K562 (cell line): ENCODE measurements around the gene HDAC5. TPM values are rescaled to one million over a fixed set of nuclear protein-coding genes. Genes with fewer than 3 reads are reported as not detected.

Experiments used
- ATF7 ChIP-seq: fragments of 450-650 bp; IDR thresholded peaks from 2 replicates; pipeline ENCODE4 v1.7.1; 2014; ENCODE audit warnings: mild to moderate bottlenecking, moderate library complexity
- CREB1 ChIP-seq, 2 experiments: sonication (generic) in 1 of 2; formaldehyde crosslinking in 1 of 2; IDR thresholded peaks; 2 replicates each; pipeline versions ENCODE4 v1.6.1 to v1.8.0; 2012 to 2022; ENCODE audit warnings: inconsistent platforms in 1 of 2, mild to moderate bottlenecking in 1 of 2, missing genetic modification reagents in 1 of 2, moderate library complexity in 1 of 2
- DPF2 ChIP-seq: fragments of 450-650 bp; IDR thresholded peaks from 2 replicates; pipeline ENCODE4 v1.6.1; 2016
- EHMT2 ChIP-seq: fragments of 450-650 bp; IDR thresholded peaks from 2 replicates; pipeline ENCODE4 v1.6.1; 2018; ENCODE audit warnings: antibody characterized with exemption
- EP300 ChIP-seq: IDR thresholded peaks from 2 replicates; pipeline ENCODE4 v1.6.1; 2012; ENCODE audit warnings: low read length, improper control_type of control experiment
- FOXO4 ChIP-seq: fragments of 450-650 bp; formaldehyde crosslinking; IDR thresholded peaks from 2 replicates; pipeline ENCODE4 v1.4.0; 2020; ENCODE audit warnings: mild to moderate bottlenecking, moderate library complexity
- IRF1 ChIP-seq: sonication (generic); formaldehyde crosslinking; IDR thresholded peaks from 2 replicates; pipeline ENCODE4 v1.8.0; 2022; ENCODE audit warnings: missing genetic modification reagents, mild to moderate bottlenecking, borderline replicate concordance
- PHB ChIP-seq: fragments of 250-450 bp; sonication (Bioruptor Pico); IDR thresholded peaks from 2 replicates; pipeline ENCODE4 v1.5.0; 2021
- PHF20 ChIP-seq: fragments of 450-650 bp; IDR thresholded peaks from 2 replicates; pipeline ENCODE4 v1.6.1; 2018; ENCODE audit not compliant: partially characterized antibody
- PPARD ChIP-seq: fragments of 250-450 bp; sonication (Bioruptor Pico); IDR thresholded peaks from 2 replicates; pipeline ENCODE4 v1.8.0; 2022; ENCODE audit warnings: inconsistent platforms, mild to moderate bottlenecking, moderate library complexity
- RBBP5 ChIP-seq: fragments of 200-600 bp; sonication (generic); IDR thresholded peaks from 2 replicates; pipeline ENCODE4 v1.6.1; 2012; ENCODE audit warnings: borderline replicate concordance, mild to moderate bottlenecking, low read length, control low read depth, inconsistent platforms; ENCODE audit not compliant: insufficient read depth, poor library complexity, severe bottlenecking
- RHOXF2B ChIP-seq: fragments of 250-450 bp; sonication (Bioruptor Pico); conservative IDR thresholded peaks from 2 replicates; pipeline ENCODE4 v1.5.1; 2021
- SMAD3 ChIP-seq: fragments of 450-650 bp; formaldehyde crosslinking; conservative IDR thresholded peaks from 2 replicates; pipeline ENCODE4 v1.4.0; 2020; ENCODE audit warnings: mild to moderate bottlenecking
- ZFX ChIP-seq: sonication (generic); formaldehyde crosslinking; IDR thresholded peaks from 2 replicates; pipeline ENCODE4 v1.8.0; 2022; ENCODE audit warnings: mild to moderate bottlenecking, missing genetic modification reagents, moderate library complexity
- ZNF316 ChIP-seq: fragments of 450-650 bp; IDR thresholded peaks from 2 replicates; pipeline ENCODE4 v1.6.1; 2016
- ZNF668 ChIP-seq: fragments of 250-450 bp; sonication (Bioruptor Pico); IDR thresholded peaks from 2 replicates; pipeline ENCODE4 v1.8.0; 2022; ENCODE audit warnings: mild to moderate bottlenecking, inconsistent platforms
- ZNF785 ChIP-seq: fragments of 250-450 bp; sonication (Bioruptor Pico); IDR thresholded peaks from 2 replicates; pipeline ENCODE4 v1.4.0; 2020; ENCODE audit warnings: mild to moderate bottlenecking
- polyA plus RNA-seq, 8 experiments: library from polyadenylated mRNA; depleted of rRNA in 4 of 8; stranded (reverse) in 5 of 8; unstranded in 3 of 8; fragments of >200 nt; fragmentation: Nextera tagmentation in 2 of 8; fragmentation: Illumina TruSeq in 1 of 8; extraction: Ambion mirVana in 2 of 8; extraction: Trizol in 1 of 8; gene quantifications; 2 replicates each; pipeline versions ENCODE4 v1.2.1 to v1.2.3, GENCODE V29; 2011 to 2014; ENCODE audit warnings: inconsistent platforms in 1 of 8, missing spikeins in 1 of 8
- total RNA-seq, 7 experiments: library from RNA; depleted of rRNA in 6 of 7; stranded (reverse); fragments of >200 nt in 6 of 7; fragmentation: Illumina TruSeq in 2 of 7; extraction: Trizol in 2 of 7; gene quantifications; 2 replicates each; pipeline versions ENCODE4 v1.2.1 to v1.2.3, GENCODE V29; 2011 to 2021; ENCODE audit warnings: low replicate concordance in 1 of 7
- TF ChIP-seq, protein P1 (sequence below): fragments of 250-450 bp; sonication (Bioruptor Pico); IDR thresholded peaks from 2 replicates; pipeline ENCODE4 v1.8.0; 2022; ENCODE audit warnings: inconsistent platforms

HDAC5 gene
- total and polyA plus RNA-seq, 9 of the 15 experiments (the other 6 are each of a cell fraction or from before 2014, with no cell fraction given) = 0.45 to 26.2 (median 16.4) TPM

DNA sequence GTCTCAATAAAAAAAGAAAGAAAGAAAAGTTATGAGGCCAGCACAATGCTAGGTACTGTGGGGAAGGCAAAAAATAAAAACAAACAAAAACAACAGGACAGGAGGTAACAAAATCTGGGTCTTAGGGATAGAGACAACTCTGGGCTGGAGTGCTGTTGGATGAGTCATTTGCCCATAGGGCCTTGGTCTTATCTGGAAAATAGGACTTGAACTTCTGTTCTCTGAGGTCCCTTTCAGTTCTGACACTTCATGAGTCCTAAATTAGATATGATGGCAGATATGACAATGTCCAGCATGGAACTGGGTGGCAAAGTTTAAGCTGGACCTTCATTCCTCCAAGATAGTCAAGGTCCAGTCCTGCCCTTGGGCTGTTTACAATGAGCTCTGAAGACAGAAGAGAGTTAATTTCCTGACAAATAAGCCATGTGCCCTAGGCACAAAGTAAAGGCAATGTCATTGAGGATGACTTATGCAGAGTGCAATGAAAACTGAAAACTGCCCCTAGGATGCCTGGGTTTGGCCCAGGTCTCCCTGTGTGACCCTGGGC lies 8.9 kb upstream of the HDAC5 start (continued):
- no peak for TF ChIP-seq CREB1 (IDR thresholded peaks at IDR 0.05)
- no peak for TF ChIP-seq CREB1 (CRISPR knock-in tag; IDR thresholded peaks at IDR 0.05)
- no peak for TF ChIP-seq RHOXF2B (CRISPR knock-in tag)
- TF ChIP-seq SMAD3 (CRISPR knock-in tag) = no peak
- TF ChIP-seq FOXO4 (CRISPR knock-in tag) = no peak
- TF ChIP-seq, protein P1, sequence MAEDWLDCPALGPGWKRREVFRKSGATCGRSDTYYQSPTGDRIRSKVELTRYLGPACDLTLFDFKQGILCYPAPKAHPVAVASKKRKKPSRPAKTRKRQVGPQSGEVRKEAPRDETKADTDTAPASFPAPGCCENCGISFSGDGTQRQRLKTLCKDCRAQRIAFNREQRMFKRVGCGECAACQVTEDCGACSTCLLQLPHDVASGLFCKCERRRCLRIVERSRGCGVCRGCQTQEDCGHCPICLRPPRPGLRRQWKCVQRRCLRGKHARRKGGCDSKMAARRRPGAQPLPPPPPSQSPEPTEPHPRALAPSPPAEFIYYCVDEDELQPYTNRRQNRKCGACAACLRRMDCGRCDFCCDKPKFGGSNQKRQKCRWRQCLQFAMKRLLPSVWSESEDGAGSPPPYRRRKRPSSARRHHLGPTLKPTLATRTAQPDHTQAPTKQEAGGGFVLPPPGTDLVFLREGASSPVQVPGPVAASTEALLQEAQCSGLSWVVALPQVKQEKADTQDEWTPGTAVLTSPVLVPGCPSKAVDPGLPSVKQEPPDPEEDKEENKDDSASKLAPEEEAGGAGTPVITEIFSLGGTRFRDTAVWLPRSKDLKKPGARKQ (CRISPR knock-in tag) = no peak
- TF ChIP-seq EHMT2 = peak; percentile 71; the same call in 1 of the 2 replicates
- TF ChIP-seq ATF7 = peak; percentile 59; the same call in 1 of the 2 replicates
- TF ChIP-seq ZFX = peak; percentile 32; the same call in 1 of the 2 replicates
- no peak for TF ChIP-seq PHB (CRISPR knock-in tag)
- TF ChIP-seq IRF1 = 0 out of 2 replicates have a peak, but pooled peaks have one; percentile 21
- TF ChIP-seq PPARD (CRISPR knock-in tag) = no peak
- TF ChIP-seq EP300 = peak; percentile 45; the same call in 1 of the 2 replicates
- peak; percentile 94 for TF ChIP-seq DPF2
- no peak for TF ChIP-seq PHF20
- TF ChIP-seq ZNF668 (CRISPR knock-in tag) = no peak
- TF ChIP-seq RBBP5 = no peak
- TF ChIP-seq ZNF785 (CRISPR knock-in tag) = no peak
- TF ChIP-seq ZNF316 = no peak
